HUES48 (cell line): ENCODE measurements around the gene AVEN.

Experiments used
- H3K27ac ChIP-seq: one replicate; pipeline ENCODE4 v1.7.0; 2013; ENCODE audit warnings: low read depth, low read length, inconsistent platforms
- H3K27me3 ChIP-seq: 2 replicates; pipeline ENCODE4 v1.6.1; 2013; ENCODE audit warnings: mild to moderate bottlenecking, low read length; ENCODE audit not compliant: control insufficient read depth, insufficient read depth
- H3K36me3 ChIP-seq: 2 replicates; pipeline ENCODE4 v1.6.1; 2013; ENCODE audit warnings: low read length; ENCODE audit not compliant: control insufficient read depth, insufficient read depth
- H3K4me1 ChIP-seq: 2 replicates; pipeline ENCODE4 v1.6.1; 2013; ENCODE audit warnings: mild to moderate bottlenecking, low read length; ENCODE audit not compliant: control insufficient read depth, insufficient read depth
- H3K4me3 ChIP-seq: 2 replicates; pipeline ENCODE4 v1.5.1; 2013; ENCODE audit warnings: mild to moderate bottlenecking, low read depth, low read length
- H3K9ac ChIP-seq: 2 replicates; pipeline ENCODE4 v1.6.1; 2013; ENCODE audit warnings: mild to moderate bottlenecking, low read depth, low read length, moderate library complexity
- H3K9me3 ChIP-seq: 2 replicates; pipeline ENCODE4 v1.6.1; 2013; ENCODE audit warnings: low read length; ENCODE audit not compliant: control insufficient read depth, insufficient read depth

AVEN gene

DNA sequence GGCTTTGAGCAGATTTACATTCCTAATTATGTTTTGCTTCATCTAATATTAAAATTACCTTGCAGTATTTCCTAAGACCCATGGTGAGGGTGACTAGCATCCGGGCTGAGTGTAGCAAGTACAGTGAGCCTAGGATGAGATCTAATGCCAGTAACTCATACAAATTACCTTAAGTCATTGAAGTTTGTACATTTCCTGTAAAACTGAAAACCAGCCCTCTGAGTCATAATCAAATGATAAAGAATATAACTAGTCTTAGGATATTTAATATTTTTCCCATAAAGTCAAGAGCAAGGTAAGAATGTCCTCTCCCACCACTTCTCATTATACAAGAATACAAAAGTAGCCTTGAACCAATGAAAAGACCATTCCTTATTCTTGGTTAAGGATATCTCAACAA lies 125.5 kb downstream of the AVEN start:
- Histone ChIP-seq H3K4me3 (no peak overlapping the region), H3K9me3 (no peaks in the 10 kb centered on the region), H3K27ac (no peak overlapping the region), H3K9ac (no peak overlapping the region), H3K36me3 (no peaks in the 10 kb centered on the region), H3K4me1 (peaks cover 15% of the 10 kb centered on the region), H3K27me3 (no peaks in the 10 kb centered on the region)

DNA sequence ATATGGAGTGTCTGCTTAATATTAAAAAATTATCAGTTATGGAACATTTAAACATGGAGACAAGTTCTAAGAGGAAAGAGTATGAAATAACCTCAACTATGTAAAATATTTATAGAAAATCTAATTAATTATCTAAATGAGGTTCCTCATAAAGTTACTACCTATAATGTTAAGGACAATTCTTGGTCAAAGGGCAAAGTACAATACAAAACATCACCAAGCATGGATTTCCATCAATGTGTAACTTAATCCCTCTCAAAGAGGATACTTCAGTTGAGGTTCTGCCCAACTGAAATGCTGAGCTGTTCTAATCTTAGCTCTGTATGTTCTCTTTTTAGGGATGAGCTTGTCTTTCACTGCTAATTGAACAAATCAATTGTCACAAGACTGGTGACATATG lies 126.7 kb downstream of the AVEN start:
- Histone ChIP-seq H3K4me1 (peaks cover 17% of the 10 kb centered on the region), H3K36me3 (no peaks in the 10 kb centered on the region), H3K27me3 (no peaks in the 10 kb centered on the region), H3K9me3 (no peaks in the 10 kb centered on the region), H3K9ac (no peak overlapping the region), H3K27ac (no peak overlapping the region), H3K4me3 (no peak overlapping the region)

DNA sequence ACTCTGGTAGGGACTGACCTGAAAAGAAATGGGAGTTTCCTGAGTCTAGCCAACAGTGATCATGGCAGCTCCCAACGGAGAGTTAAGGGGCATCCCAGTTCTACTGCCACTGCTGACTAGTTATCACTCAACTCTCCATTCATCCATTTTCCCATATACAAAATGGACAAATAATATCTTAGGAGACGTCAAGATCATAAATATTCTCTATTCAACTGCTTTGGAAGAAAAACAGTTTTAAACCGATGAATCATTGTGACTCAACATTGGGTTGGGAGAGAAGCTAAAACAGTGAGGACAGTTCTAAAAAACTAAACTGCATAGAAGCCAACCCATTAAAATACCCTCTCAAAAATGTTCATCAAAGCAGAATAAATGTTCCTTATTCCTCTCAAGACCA lies 128.3 kb downstream of the AVEN start:
- Histone ChIP-seq H3K9ac (no peak overlapping the region), H3K27me3 (no peaks in the 10 kb centered on the region), H3K9me3 (no peaks in the 10 kb centered on the region), H3K36me3 (no peaks in the 10 kb centered on the region), H3K4me1 (peaks cover 15% of the 10 kb centered on the region), H3K4me3 (no peak overlapping the region), H3K27ac (no peak overlapping the region)

DNA sequence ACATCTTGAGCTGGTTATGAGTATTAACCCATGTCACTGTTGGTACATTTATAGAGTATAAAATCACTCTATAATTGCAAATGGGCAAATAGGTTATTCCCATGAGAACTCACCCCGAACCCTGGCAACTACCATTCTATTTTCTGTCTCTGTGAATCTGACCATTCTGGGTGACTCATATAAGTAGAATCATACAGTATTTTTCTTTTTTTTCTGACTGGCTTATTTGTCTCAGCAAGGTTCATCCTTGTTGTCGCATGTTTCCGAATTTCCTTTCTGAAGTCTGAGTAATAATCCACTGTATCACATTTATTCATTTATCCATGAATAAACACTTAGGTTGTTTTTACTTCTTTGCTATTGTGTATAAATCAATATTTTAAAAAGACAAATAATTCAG lies 130.6 kb downstream of the AVEN start:
- Histone ChIP-seq H3K9ac (no peak overlapping the region), H3K4me3 (no peak overlapping the region), H3K9me3 (no peaks in the 10 kb centered on the region), H3K36me3 (no peaks in the 10 kb centered on the region), H3K27ac (no peak overlapping the region), H3K4me1 (peaks cover 13% of the 10 kb centered on the region), H3K27me3 (no peaks in the 10 kb centered on the region)

DNA sequence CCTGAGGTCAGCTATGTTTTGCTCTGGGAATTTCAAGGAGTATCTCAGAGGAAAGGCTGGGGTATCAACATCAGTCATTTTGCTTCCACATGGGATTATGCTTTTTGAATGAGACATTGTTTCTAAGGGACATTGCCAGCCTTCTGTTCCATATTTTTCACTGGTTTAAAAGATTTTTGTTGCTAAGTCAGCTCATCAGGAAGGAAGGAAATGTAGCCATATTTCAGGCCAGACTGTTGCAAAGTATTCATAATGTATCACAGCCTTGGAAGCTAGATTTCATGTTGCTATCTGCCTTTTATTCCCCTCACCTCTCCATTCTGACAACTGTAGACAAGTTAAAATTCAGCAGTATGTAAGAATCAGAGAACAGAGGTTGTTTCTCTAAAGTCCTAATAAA lies 131.7 kb downstream of the AVEN start:
- no peak overlapping the region for H3K9ac ChIP-seq
- no peaks in the 10 kb centered on the region for H3K36me3 ChIP-seq
- no peaks in the 10 kb centered on the region for H3K9me3 ChIP-seq
- no peak overlapping the region for H3K4me3 ChIP-seq
- peaks cover 14% of the 10 kb centered on the region for H3K4me1 ChIP-seq
- H3K27ac ChIP-seq = no peak overlapping the region
- H3K27me3 ChIP-seq = no peaks in the 10 kb centered on the region

DNA sequence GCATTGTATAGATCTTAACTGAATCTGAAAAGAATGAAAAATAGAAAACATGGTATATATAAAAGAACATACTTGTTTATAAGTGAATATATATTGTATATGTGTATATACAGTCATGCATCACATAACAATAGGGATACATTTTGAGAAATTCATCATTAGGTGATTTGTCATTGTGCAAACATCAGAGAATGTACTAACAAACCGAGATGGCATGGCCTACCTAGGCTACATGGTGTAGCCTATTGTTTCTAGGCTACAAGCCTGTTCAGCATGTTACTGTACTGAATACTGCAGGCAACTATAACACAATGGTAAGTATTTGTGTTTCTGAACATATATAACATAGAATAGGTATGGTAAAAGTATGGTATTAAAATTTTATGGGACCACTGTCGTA lies 135.3 kb downstream of the AVEN start:
- no peak overlapping the region for H3K4me3 ChIP-seq
- no peak overlapping the region for H3K27ac ChIP-seq
- peaks cover 12% of the 10 kb centered on the region for H3K4me1 ChIP-seq
- no peaks in the 10 kb centered on the region for H3K27me3 ChIP-seq
- no peaks in the 10 kb centered on the region for H3K9me3 ChIP-seq
- H3K9ac ChIP-seq = no peak overlapping the region
- H3K36me3 ChIP-seq = no peaks in the 10 kb centered on the region

DNA sequence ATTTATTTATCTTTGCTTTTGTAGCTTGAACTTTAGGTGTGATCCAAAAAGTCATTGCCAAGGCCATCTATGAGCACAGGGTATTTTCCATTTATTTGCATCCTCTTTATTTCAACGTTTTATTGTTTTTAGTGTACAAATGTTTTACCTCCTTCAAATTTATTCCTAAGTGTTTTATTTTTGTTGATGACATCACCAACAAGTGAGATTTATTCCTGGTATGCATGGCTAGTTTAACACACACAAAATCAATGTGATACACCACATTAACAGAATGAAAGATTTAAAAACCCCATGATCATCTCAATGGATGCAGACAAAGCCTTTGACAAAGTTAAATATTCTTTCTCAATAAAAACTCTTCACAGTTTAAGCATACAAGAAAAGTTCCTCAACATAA lies 137.0 kb downstream of the AVEN start:
- no peak overlapping the region for H3K27ac ChIP-seq

DNA sequence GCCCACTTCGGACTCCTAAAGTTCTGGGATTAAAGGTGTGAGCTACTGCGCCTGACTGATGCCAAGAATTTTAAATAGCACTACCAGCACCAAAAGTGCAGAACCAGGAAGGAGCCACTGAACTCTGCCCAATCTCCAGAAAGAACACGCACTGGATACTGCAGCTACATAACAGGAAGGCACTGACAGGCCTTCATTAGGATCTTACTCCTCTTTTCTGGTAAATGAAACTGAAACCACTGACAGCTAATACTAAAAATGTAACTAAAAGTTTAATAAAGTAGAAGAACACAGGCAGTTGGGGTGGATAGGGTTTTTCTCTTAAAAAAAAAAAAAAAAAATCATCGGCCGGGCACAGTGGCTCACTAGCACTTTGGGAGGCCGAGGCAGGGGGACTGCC lies 144.8 kb downstream of the AVEN start:
- no peak overlapping the region for H3K4me3 ChIP-seq
- no peaks in the 10 kb centered on the region for H3K4me1 ChIP-seq
- H3K27me3 ChIP-seq = no peaks in the 10 kb centered on the region
- no peak overlapping the region for H3K27ac ChIP-seq
- H3K9me3 ChIP-seq = no peaks in the 10 kb centered on the region
- no peak overlapping the region for H3K9ac ChIP-seq
- no peaks in the 10 kb centered on the region for H3K36me3 ChIP-seq

More for the DNA sequence above, 137.0 kb downstream of the AVEN start:
- no peaks in the 10 kb centered on the region for H3K9me3 ChIP-seq
- 0 out of 2 replicates have a peak, but pooled peaks cover 7% of the 10 kb centered on the region for H3K4me1 ChIP-seq
- no peaks in the 10 kb centered on the region for H3K36me3 ChIP-seq
- no peak overlapping the region for H3K9ac ChIP-seq
- no peaks in the 10 kb centered on the region for H3K27me3 ChIP-seq
- no peak overlapping the region for H3K4me3 ChIP-seq

DNA sequence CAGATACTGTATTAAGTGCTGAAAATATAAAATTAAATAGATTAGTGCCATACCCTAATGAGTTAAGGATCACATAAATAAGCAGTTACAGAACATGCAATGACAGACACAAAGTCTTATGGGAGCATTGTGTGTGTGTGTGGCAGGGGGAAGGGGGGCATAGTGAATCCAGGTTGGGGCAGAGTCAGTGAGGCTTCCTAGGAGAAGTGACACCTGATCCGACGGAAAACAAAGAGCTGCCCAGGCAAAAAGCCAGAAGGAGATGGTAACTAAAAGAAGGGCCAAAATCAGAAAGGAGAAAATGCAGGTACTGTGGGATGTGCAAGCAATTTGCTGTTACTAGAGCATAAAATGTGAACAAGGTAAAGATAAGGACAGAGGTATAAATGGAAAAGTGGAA lies 150.8 kb downstream of the AVEN start:
- no peak overlapping the region for H3K27ac ChIP-seq
- no peaks in the 10 kb centered on the region for H3K4me1 ChIP-seq
- H3K27me3 ChIP-seq = no peaks in the 10 kb centered on the region
- no peak overlapping the region for H3K4me3 ChIP-seq
- no peak overlapping the region for H3K9ac ChIP-seq
- no peaks in the 10 kb centered on the region for H3K36me3 ChIP-seq
- H3K9me3 ChIP-seq = no peaks in the 10 kb centered on the region

DNA sequence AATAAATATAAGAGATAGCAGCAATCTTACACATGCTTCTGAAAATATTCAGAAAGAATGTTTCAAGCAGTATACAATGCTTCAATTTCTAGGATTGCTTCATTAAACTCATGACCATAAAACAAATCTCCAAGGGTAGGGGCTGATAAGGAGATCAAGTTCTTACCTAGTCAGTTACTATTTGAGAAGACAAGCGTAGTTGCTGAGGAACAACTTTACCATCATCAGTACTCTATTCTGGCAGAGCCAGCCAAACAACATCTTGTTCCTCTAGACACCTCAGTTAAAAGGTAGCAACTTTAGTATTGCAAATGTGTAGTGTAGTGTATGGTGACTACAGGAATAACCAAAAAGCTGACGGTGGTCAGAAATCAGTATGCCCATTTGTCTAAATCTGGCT lies 156.1 kb downstream of the AVEN start:
- no peak overlapping the region for H3K4me3 ChIP-seq
- H3K36me3 ChIP-seq = no peaks in the 10 kb centered on the region
- no peaks in the 10 kb centered on the region for H3K9me3 ChIP-seq
- H3K9ac ChIP-seq = no peak overlapping the region
- no peaks in the 10 kb centered on the region for H3K4me1 ChIP-seq
- H3K27me3 ChIP-seq = no peaks in the 10 kb centered on the region
- H3K27ac ChIP-seq = no peak overlapping the region

DNA sequence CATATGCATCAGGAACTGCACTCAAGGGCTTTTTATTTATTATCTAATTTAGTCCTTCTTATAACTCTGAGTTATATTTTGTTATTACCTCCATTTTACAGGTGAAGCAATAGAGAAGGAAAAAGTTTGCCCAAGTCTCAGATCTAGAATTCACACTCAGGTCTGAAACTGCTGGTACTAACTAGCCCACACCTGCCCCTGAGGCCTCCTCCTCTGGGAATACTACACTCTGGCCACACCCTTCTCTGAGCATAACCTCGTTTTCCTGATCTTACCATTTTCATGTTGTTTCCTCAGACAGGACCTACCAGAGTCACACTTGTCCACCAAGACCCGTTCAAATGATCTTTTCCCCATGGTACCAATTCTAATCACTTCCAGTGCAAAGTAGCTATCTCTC lies 164.8 kb downstream of the AVEN start:
- Histone ChIP-seq H3K36me3 (no peaks in the 10 kb centered on the region), H3K27ac (no peak overlapping the region), H3K4me3 (no peak overlapping the region), H3K4me1 (peaks cover 13% of the 10 kb centered on the region), H3K9me3 (no peaks in the 10 kb centered on the region), H3K9ac (no peak overlapping the region), H3K27me3 (no peaks in the 10 kb centered on the region)
